Measurements from ENCODE around the gene CRYGN. TPM values are rescaled to one million over a fixed set of nuclear protein-coding genes. Genes with fewer than 3 reads are reported as not detected.

The CRYGN gene
- total RNA-seq, 4 donors from 2014 or later, result not detected

DNA sequence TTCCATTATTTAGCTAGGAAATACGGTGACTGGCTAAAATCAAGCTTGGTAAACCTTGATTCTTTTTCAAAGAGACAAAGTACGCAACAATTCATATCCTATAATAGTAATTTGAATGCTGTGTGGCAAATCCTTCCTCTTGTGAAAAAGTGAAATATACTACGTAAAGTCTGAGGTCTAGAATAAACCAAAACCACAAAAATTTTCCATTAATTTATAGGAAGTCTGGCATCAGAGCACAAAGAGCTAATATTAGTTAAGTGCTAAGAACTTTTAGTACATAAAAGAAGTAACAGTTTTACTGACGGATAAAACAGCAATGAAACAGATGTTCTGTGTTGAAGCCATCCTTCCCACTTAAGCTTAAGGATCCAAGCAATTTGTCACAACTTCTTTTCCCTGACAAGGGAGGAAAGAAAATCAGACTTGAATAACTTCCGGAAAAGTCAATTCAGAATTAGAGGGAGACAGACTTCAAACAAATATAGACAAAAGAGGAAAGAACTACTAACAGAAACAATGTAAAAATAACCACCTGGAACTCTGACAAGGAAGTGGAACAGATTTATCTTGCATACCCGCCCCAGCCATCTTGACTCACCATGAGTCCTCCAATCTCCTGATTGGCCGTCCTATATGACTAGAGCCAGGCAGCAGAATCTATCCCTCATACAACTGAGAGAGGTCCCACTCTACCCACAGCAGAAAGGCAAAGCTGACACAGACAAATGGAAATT lies 45.2 kb upstream of the CRYGN start:
- no peak for DNase-seq (ENCODE audit: low spot score in 2 of 2)
- H3K27me3 ChIP-seq, result no peaks in the 10 kb centered on the region
- peaks cover 39% of the 10 kb centered on the region for H3K36me3 ChIP-seq
- no peak overlapping the region for H3K27ac ChIP-seq
- TF ChIP-seq POLR2AphosphoS5 (IDR thresholded peaks at IDR 0.05), result no peak
- no peak for TF ChIP-seq CTCF (IDR thresholded peaks at IDR 0.05)
- no peak for TF ChIP-seq POLR2A (IDR thresholded peaks at IDR 0.05)
- TF ChIP-seq EP300 (IDR thresholded peaks at IDR 0.05), result no peak
- H3K4me3 ChIP-seq, result no peak overlapping the region
- peaks cover 13% of the 10 kb centered on the region for H3K4me1 ChIP-seq
- no peaks in the 10 kb centered on the region for H3K9me3 ChIP-seq
- 68% methylated on average over 7 of the region's 7 CpGs for WGBS

- H3K9me3 ChIP-seq, result no peaks in the 10 kb centered on the region
- DNase-seq (ENCODE audit: low spot score in 2 of 2), result no peak
- no peak for TF ChIP-seq CTCF (IDR thresholded peaks at IDR 0.05)
- no peak overlapping the region for H3K27ac ChIP-seq
- 96% methylated on average over 1 of the region's 1 CpG for WGBS
- H3K4me3 ChIP-seq, result no peak overlapping the region
- peaks cover 10% of the 10 kb centered on the region for H3K4me1 ChIP-seq
- peaks cover 32% of the 10 kb centered on the region for H3K36me3 ChIP-seq
- H3K27me3 ChIP-seq, result no peaks in the 10 kb centered on the region
Measured at GRCh38 chr7:151483711-151483983, 43.7 kb upstream of the CRYGN start.

DNA sequence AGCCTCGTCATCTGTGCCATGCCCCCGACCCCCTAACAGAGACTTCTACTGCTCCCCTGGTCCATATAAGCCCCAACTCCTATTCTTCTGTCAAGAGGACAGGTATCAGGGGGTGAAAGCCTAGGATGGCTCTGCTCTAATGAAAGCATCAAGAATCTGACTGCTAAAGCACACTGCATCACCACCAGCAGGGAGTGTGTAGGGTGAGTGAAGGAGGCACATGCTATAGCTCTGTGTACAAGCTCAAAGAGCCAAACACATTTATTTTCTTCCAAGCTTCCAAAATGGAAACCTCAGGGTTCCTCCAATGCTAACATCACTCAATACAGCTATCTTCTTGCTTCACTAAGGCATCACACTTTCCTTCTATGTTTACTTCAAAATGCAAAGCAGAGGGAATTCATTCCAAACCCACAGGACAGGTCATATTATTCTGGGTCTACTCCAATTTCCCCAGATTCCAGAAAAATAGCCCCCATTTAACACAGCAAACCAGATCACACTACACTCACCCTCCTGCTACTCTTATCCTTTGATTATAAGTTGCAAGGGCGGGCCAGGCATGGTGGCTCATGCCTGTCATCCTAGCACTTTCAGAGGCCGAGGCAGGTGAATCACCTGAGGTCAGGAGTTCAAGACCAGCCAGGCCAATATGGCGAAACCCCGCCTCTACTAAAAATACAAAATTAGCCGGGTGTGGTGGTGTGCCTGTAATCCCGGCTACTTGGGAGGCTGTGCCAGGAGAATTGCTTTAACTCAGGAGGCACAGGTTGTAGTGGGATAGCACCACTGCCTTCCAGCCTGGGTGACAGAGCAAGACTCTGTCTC lies 43.2 kb upstream of the CRYGN start:
- Histone ChIP-seq H3K27ac (no peak overlapping the region), H3K36me3 (peaks cover 33% of the 10 kb centered on the region), H3K4me1 (peaks cover 10% of the 10 kb centered on the region), H3K27me3 (no peaks in the 10 kb centered on the region), H3K4me3 (no peak overlapping the region), H3K9me3 (no peaks in the 10 kb centered on the region)
- 77% methylated on average over 7 of the region's 8 CpGs for WGBS
- DNase-seq (ENCODE audit: low spot score in 2 of 2), result no peak
- TF ChIP-seq POLR2A (IDR thresholded peaks at IDR 0.05), result no peak
- TF ChIP-seq POLR2AphosphoS5 (IDR thresholded peaks at IDR 0.05), result no peak
- no peak for TF ChIP-seq CTCF (IDR thresholded peaks at IDR 0.05)
- no peak for TF ChIP-seq EP300 (IDR thresholded peaks at IDR 0.05)

GRCh38 chr7:151481650-151482505 lies 41.9 kb upstream of the CRYGN start:
- no peaks in the 10 kb centered on the region for H3K27me3 ChIP-seq
- H3K4me1 ChIP-seq, result peaks cover 10% of the 10 kb centered on the region
- 90% methylated on average over 4 of the region's 4 CpGs for WGBS
- DNase-seq (ENCODE audit: low spot score in 2 of 2), result no peak
- no peak overlapping the region for H3K27ac ChIP-seq
- H3K36me3 ChIP-seq, result peaks cover 34% of the 10 kb centered on the region
- H3K4me3 ChIP-seq, result no peak overlapping the region
- H3K9me3 ChIP-seq, result no peaks in the 10 kb centered on the region
- no peak for TF ChIP-seq POLR2A (IDR thresholded peaks at IDR 0.05)
- TF ChIP-seq EP300 (IDR thresholded peaks at IDR 0.05), result no peak
- no peak for TF ChIP-seq POLR2AphosphoS5 (IDR thresholded peaks at IDR 0.05)
- TF ChIP-seq CTCF (IDR thresholded peaks at IDR 0.05), result no peak

- H3K9me3 ChIP-seq, result no peaks in the 10 kb centered on the region
- TF ChIP-seq EP300 (IDR thresholded peaks at IDR 0.05), result no peak
- no peak for TF ChIP-seq POLR2AphosphoS5 (IDR thresholded peaks at IDR 0.05)
- TF ChIP-seq POLR2A (IDR thresholded peaks at IDR 0.05), result no peak
- no peak for TF ChIP-seq CTCF (IDR thresholded peaks at IDR 0.05)
- DNase-seq (ENCODE audit: low spot score in 2 of 2), result no peak
- no peaks in the 10 kb centered on the region for H3K27me3 ChIP-seq
- WGBS, result 90% methylated on average over 7 of the region's 7 CpGs
- H3K36me3 ChIP-seq, result peaks cover 41% of the 10 kb centered on the region
- no peak overlapping the region for H3K4me3 ChIP-seq
- H3K4me1 ChIP-seq, result no peaks in the 10 kb centered on the region
- H3K27ac ChIP-seq, result no peak overlapping the region
Measured at GRCh38 chr7:151477867-151478266, 37.9 kb upstream of the CRYGN start.
